HCT116 (cell line): ENCODE results near the gene AGRP. TPM values are rescaled to one million over a fixed set of nuclear protein-coding genes. Genes with fewer than 3 reads are reported as not detected.

Experiments
- ATAC-seq: fragments of 200-7000 bp; cut with Tn5 transposase; 2 replicates; pipeline ENCODE4 v1.9.1; 2020; ENCODE audit warnings: mild to moderate bottlenecking, moderate library complexity
- BruUV-seq: library from RNA; stranded (reverse); fragments of 400-500 nt; replicated peaks from 2 replicates; lab custom pipeline; 2021; lab: Mats Ljungman, UMichigan
- CTCF ChIA-PET: fragments of 300-600 bp; sonication (Branson Sonifier 250); formaldehyde crosslinking; loops from one replicate; lab custom pipeline; 2021; ENCODE audit warnings: antibody characterized with exemption; lab: Charles Lee
- POLR2A ChIA-PET: fragments of 300-600, 350-600 bp; sonication (Branson Sonifier 250); formaldehyde crosslinking; loops from one replicate; lab custom pipeline; 2021; ENCODE audit warnings: antibody characterized with exemption; lab: Charles Lee
- RAD21 ChIA-PET, 2 experiments: fragments of 300-600 bp; sonication (Branson Sonifier 250); formaldehyde crosslinking; loops; one replicate each; lab custom pipeline; 2023; ENCODE audit warnings: low total read pairs in 2 of 2; ENCODE audit not compliant: uncharacterized antibody in 2 of 2, unreplicated experiment in 2 of 2, low non-redundant PET in 1 of 2; lab: Charles Lee
- DNase-seq: peaks from one replicate; pipeline ENCODE4 v3.0.0-alpha.2; 2010; ENCODE audit warnings: low read depth, low spot score
- H2AFZ ChIP-seq: fragments of 200-600 bp; shearing (Covaris generic), sonication (generic); 2 replicates; pipeline ENCODE4 v1.6.1; 2017; ENCODE audit warnings: low read depth, mixed run types, mixed read lengths, antibody characterized with exemption, low read length; ENCODE audit not compliant: poor library complexity, severe bottlenecking
- H3K27ac ChIP-seq: 2 replicates; pipeline ENCODE4 v1.5.1; 2012; ENCODE audit warnings: low read depth, low read length
- H3K27me3 ChIP-seq: fragments of 200-600 bp; sonication (generic); 2 replicates; pipeline ENCODE4 v1.6.1; 2016; ENCODE audit warnings: mixed run types, low read length, mixed read lengths; ENCODE audit not compliant: insufficient read depth
- H3K36me3 ChIP-seq, 2 experiments: fragments of 200-500 bp in 1 of 2; fragments of 200-600 bp in 1 of 2; sonication (Bioruptor generic) in 1 of 2; sonication (generic) in 1 of 2; 2 replicates each; pipeline versions ENCODE4 v1.5.1 to v1.6.1; 2014 to 2016; ENCODE audit warnings: low read length in 2 of 2, inconsistent platforms in 1 of 2, mixed read lengths in 1 of 2, mixed run types in 1 of 2; ENCODE audit not compliant: insufficient read depth in 2 of 2, control insufficient read depth in 1 of 2
- H3K4me1 ChIP-seq, 2 experiments: fragments of 200-600 bp in 1 of 2; sonication (generic) in 1 of 2; 2 replicates each; pipeline versions ENCODE4 v1.5.1 to v1.6.1; 2012 to 2017; ENCODE audit warnings: low read length in 2 of 2, inconsistent platforms in 1 of 2, mild to moderate bottlenecking in 1 of 2, mixed read lengths in 1 of 2, mixed run types in 1 of 2, moderate library complexity in 1 of 2; ENCODE audit not compliant: insufficient read depth in 2 of 2, control insufficient read depth in 1 of 2
- H3K4me2 ChIP-seq: fragments of 200-600 bp; sonication (generic); 2 replicates; pipeline ENCODE4 v1.6.1; 2017; ENCODE audit warnings: mixed run types, low read length, mixed read lengths
- H3K4me3 ChIP-seq, 2 experiments: fragments of 200-600 bp in 1 of 2; sonication (generic) in 1 of 2; replicated peaks in 1 of 2; 2 replicates each; pipeline ENCODE4 v1.5.1; 2011 to 2016; ENCODE audit warnings: low read length in 2 of 2, control low read depth in 1 of 2, low read depth in 1 of 2, mild to moderate bottlenecking in 1 of 2, mixed read lengths in 1 of 2, mixed run types in 1 of 2
- H3K79me2 ChIP-seq: fragments of 200-600 bp; sonication (generic); 2 replicates; pipeline ENCODE4 v1.6.1; 2017; ENCODE audit warnings: mild to moderate bottlenecking, mixed run types, low read length, moderate library complexity, mixed read lengths; ENCODE audit not compliant: insufficient read depth
- H3K9ac ChIP-seq: fragments of 200-600 bp; sonication (generic); 2 replicates; pipeline ENCODE4 v1.6.1; 2016; ENCODE audit warnings: low read length, mixed read lengths
- H3K9me2 ChIP-seq: fragments of 200-600 bp; sonication (generic), shearing (Covaris generic); 2 replicates; pipeline ENCODE4 v1.6.1; 2017; ENCODE audit warnings: mixed run types, mild to moderate bottlenecking, moderate library complexity; ENCODE audit not compliant: insufficient read depth
- H3K9me3 ChIP-seq, 2 experiments: fragments of 200-500 bp in 1 of 2; fragments of 200-600 bp in 1 of 2; sonication (Bioruptor generic) in 1 of 2; sonication (generic) in 1 of 2; 2 replicates each; pipeline ENCODE4 v1.6.1; 2014 to 2017; ENCODE audit warnings: low read length in 2 of 2, mixed read lengths in 2 of 2, inconsistent platforms in 1 of 2, low read depth in 1 of 2, mild to moderate bottlenecking in 1 of 2, mixed run types in 1 of 2, moderate library complexity in 1 of 2; ENCODE audit not compliant: control insufficient read depth in 1 of 2, insufficient read depth in 1 of 2
- H4K20me1 ChIP-seq: fragments of 200-600 bp; sonication (generic), shearing (Covaris generic); 2 replicates; pipeline ENCODE4 v1.6.1; 2017; ENCODE audit warnings: mixed run types, mild to moderate bottlenecking, moderate library complexity; ENCODE audit not compliant: insufficient read depth
- CBX3 ChIP-seq: IDR thresholded peaks from 2 replicates; pipeline ENCODE4 v1.6.1; 2012; ENCODE audit warnings: low read depth
- EZH2 ChIP-seq: fragments of 200-600 bp; sonication (generic); IDR thresholded peaks from 2 replicates; pipeline ENCODE4 v1.6.1; 2017; ENCODE audit warnings: antibody characterized with exemption, mixed run types
- JUND ChIP-seq: IDR thresholded peaks from 2 replicates; pipeline ENCODE4 v1.6.1; 2012
- POLR2AphosphoS5 ChIP-seq: IDR thresholded peaks from 2 replicates; pipeline ENCODE4 v1.6.1; 2011; ENCODE audit warnings: mild to moderate bottlenecking, low read depth, low read length, moderate library complexity
- SRF ChIP-seq: IDR thresholded peaks from 2 replicates; pipeline ENCODE4 v1.6.1; 2012; ENCODE audit warnings: low read depth
- TCF7L2 ChIP-seq: IDR thresholded peaks from 2 replicates; pipeline ENCODE4 v1.7.0; 2011; ENCODE audit warnings: borderline replicate concordance, inconsistent platforms; ENCODE audit not compliant: insufficient read depth, insufficient read length; ENCODE audit errors: extremely low read depth
- ZFX ChIP-seq: fragments of 450-650 bp; IDR thresholded peaks from 2 replicates; pipeline ENCODE4 v1.6.1; 2017
- intact Hi-C: fragments of 100-400 bp; cut with micrococcal nuclease; formaldehyde crosslinking; loops from 2 replicates; pipeline ENCODE4 v1.10.0; 2022
- total RNA-seq: library from RNA; stranded (reverse); gene quantifications from one replicate; pipeline ENCODE4 v1.2.1, GENCODE V29; 2021; ENCODE audit not compliant: unreplicated experiment
- TF ChIP-seq, protein P1 (sequence below), 3 experiments: fragments of 200-600 bp in 1 of 3; sonication (generic) in 1 of 3; IDR thresholded peaks in 2 of 3; conservative IDR thresholded peaks in 1 of 3; 2 replicates each; pipeline ENCODE4 v1.5.1; 2012 to 2017; ENCODE audit warnings: low read depth in 2 of 3, low read length in 2 of 3, antibody characterized with exemption in 1 of 3, borderline replicate concordance in 1 of 3, control low read depth in 1 of 3, mild to moderate bottlenecking in 1 of 3, mixed read lengths in 1 of 3, mixed run types in 1 of 3, moderate library complexity in 1 of 3; ENCODE audit not compliant: insufficient read depth in 1 of 3
- TF ChIP-seq, protein P2 (sequence below): IDR thresholded peaks from 2 replicates; pipeline ENCODE4 v1.6.1; 2012
- TF ChIP-seq, protein P3 (sequence below): IDR thresholded peaks from 2 replicates; pipeline ENCODE4 v1.6.1; 2012; ENCODE audit warnings: low read depth
- TF ChIP-seq, protein P4 (sequence below): IDR thresholded peaks from 2 replicates; pipeline ENCODE4 v1.6.1; 2011; ENCODE audit warnings: mild to moderate bottlenecking, low read length, moderate library complexity; ENCODE audit not compliant: insufficient replicate concordance; ENCODE audit errors: extremely low read depth

The AGRP gene
- total RNA-seq, 1 experiment from 2014 or later = not detected

DNA sequence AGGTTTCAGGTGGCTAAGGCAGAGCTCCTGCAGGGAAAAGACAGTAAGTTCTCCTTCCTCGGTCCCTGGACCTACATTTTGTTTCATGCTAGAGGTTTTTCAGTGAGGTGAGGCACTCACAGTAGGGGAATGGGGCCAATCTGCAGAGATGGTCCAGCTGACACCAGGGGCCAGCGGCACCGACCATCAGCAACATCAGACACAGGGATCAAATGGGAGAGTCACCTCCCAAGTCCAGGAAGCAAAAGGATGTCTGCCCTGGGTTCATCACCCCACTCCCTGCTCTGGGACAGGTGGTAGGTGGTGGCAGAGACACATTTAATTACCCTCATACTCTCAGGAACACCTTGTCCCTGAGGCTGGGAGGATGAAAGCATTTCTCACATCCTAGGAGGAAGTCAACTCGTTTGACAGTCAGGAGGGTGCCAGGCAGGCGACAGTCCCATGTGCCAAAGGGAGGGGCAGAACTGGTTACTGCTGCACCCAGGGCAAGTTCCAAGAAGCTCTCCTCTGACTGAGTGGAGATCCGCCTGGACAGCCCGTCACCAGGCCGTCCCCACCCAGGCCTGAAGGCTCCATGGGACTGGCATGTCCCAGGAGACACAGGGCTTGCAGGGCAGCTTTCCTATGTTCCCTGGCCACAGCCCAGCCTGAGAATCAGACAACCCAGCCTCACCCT, 21.6 kb downstream of the AGRP start:
- ChIA-PET RAD21 (no interaction called here), POLR2A (no interaction called here)
- H3K9ac ChIP-seq = no peak overlapping the region
- H3K9me2 ChIP-seq = no peaks in the 10 kb centered on the region
- no peaks in the 10 kb centered on the region for H3K9me3 ChIP-seq
- H2AFZ ChIP-seq = no peak overlapping the region
- no peak for ATAC-seq
- H3K27me3 ChIP-seq = no peaks in the 10 kb centered on the region
- no peak overlapping the region for H3K4me2 ChIP-seq
- no TSS peak for BruUV-seq
- peaks cover 10% of the 10 kb centered on the region; the same call in 1 of the 2 replicates for H3K79me2 ChIP-seq
- no peak overlapping the region for H3K4me3 ChIP-seq
- DNase-seq = no peak
- no peaks in the 10 kb centered on the region for H4K20me1 ChIP-seq
- peaks cover 6 to 19% of the 10 kb centered on the region in 2 experiments; a peak in 3 of 4 replicates for H3K4me1 ChIP-seq
- H3K27ac ChIP-seq = no peak overlapping the region
- TF ChIP-seq CBX3 = no peak
- TF ChIP-seq, protein P1, sequence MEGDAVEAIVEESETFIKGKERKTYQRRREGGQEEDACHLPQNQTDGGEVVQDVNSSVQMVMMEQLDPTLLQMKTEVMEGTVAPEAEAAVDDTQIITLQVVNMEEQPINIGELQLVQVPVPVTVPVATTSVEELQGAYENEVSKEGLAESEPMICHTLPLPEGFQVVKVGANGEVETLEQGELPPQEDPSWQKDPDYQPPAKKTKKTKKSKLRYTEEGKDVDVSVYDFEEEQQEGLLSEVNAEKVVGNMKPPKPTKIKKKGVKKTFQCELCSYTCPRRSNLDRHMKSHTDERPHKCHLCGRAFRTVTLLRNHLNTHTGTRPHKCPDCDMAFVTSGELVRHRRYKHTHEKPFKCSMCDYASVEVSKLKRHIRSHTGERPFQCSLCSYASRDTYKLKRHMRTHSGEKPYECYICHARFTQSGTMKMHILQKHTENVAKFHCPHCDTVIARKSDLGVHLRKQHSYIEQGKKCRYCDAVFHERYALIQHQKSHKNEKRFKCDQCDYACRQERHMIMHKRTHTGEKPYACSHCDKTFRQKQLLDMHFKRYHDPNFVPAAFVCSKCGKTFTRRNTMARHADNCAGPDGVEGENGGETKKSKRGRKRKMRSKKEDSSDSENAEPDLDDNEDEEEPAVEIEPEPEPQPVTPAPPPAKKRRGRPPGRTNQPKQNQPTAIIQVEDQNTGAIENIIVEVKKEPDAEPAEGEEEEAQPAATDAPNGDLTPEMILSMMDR (IDR thresholded peaks at IDR 0.05 in 2 of 3, conservative IDR thresholded peaks at IDR 0.05 in 1 of 3; ENCODE audit: borderline replicate concordance in 1 of 3, insufficient read depth in 1 of 3, low read depth in 2 of 3, low read length in 2 of 3) = no peak
- no peak for TF ChIP-seq EZH2
- TF ChIP-seq, protein P2, sequence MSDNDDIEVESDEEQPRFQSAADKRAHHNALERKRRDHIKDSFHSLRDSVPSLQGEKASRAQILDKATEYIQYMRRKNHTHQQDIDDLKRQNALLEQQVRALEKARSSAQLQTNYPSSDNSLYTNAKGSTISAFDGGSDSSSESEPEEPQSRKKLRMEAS = no peak
- no peak for TF ChIP-seq ZFX
- TF ChIP-seq POLR2AphosphoS5 = no peak
- TF ChIP-seq, protein P3, sequence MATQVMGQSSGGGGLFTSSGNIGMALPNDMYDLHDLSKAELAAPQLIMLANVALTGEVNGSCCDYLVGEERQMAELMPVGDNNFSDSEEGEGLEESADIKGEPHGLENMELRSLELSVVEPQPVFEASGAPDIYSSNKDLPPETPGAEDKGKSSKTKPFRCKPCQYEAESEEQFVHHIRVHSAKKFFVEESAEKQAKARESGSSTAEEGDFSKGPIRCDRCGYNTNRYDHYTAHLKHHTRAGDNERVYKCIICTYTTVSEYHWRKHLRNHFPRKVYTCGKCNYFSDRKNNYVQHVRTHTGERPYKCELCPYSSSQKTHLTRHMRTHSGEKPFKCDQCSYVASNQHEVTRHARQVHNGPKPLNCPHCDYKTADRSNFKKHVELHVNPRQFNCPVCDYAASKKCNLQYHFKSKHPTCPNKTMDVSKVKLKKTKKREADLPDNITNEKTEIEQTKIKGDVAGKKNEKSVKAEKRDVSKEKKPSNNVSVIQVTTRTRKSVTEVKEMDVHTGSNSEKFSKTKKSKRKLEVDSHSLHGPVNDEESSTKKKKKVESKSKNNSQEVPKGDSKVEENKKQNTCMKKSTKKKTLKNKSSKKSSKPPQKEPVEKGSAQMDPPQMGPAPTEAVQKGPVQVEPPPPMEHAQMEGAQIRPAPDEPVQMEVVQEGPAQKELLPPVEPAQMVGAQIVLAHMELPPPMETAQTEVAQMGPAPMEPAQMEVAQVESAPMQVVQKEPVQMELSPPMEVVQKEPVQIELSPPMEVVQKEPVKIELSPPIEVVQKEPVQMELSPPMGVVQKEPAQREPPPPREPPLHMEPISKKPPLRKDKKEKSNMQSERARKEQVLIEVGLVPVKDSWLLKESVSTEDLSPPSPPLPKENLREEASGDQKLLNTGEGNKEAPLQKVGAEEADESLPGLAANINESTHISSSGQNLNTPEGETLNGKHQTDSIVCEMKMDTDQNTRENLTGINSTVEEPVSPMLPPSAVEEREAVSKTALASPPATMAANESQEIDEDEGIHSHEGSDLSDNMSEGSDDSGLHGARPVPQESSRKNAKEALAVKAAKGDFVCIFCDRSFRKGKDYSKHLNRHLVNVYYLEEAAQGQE = no peak
- no peak for TF ChIP-seq SRF
- TF ChIP-seq, protein P4, sequence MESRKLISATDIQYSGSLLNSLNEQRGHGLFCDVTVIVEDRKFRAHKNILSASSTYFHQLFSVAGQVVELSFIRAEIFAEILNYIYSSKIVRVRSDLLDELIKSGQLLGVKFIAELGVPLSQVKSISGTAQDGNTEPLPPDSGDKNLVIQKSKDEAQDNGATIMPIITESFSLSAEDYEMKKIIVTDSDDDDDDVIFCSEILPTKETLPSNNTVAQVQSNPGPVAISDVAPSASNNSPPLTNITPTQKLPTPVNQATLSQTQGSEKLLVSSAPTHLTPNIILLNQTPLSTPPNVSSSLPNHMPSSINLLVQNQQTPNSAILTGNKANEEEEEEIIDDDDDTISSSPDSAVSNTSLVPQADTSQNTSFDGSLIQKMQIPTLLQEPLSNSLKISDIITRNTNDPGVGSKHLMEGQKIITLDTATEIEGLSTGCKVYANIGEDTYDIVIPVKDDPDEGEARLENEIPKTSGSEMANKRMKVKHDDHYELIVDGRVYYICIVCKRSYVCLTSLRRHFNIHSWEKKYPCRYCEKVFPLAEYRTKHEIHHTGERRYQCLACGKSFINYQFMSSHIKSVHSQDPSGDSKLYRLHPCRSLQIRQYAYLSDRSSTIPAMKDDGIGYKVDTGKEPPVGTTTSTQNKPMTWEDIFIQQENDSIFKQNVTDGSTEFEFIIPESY = no peak
- no peak for TF ChIP-seq TCF7L2
- no peak for TF ChIP-seq JUND
- TF ChIP-seq, all 23 proteins: peak for 0
- intact Hi-C loops = no loop called here
- CTCF ChIA-PET = interaction anchor here (1.1 to 2.5 kb wide), 3 partner anchors 15 to 34 kb away, joined by 3 to 7 read pairs (median 3); no protein-coding TSS in a partner anchor
- no peaks in the 10 kb centered on the region for H3K36me3 ChIP-seq
